ENCODE results near the gene NR1D2. TPM values are rescaled to one million over a fixed set of nuclear protein-coding genes. Genes with fewer than 3 reads are reported as not detected.

The NR1D2 gene
- total RNA-seq, 1 experiment from 2014 or later, result 24.0 TPM

DNA sequence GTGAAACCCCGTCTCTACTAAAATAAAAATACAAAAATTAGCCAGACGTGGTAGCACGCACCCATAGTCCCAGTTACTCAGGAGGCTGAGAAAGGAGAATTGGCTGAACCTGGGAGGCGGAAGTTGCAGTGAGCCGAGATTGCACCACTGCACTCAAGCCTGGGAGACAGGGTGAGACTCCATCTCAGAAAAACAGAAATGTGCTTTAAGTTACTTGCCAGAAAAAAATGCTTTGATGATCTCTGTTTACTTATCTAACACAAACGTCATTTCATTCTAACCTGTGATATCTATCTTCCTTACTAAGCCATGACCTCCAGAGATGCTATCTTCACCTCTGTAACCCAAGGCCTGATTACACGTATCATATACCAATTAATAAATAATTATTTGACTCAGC is 35.7 kb upstream of the NR1D2 start:
- H3K4me3 Mint-ChIP-seq, result no peak overlapping the region
- H2BK20ac ChIP-seq (ENCODE audit: low read depth, low read length, poor library complexity, severe bottlenecking), result no peak overlapping the region
- H3K27me3 ChIP-seq (ENCODE audit: insufficient read depth, low read length), result no peaks in the 10 kb centered on the region
- H2BK5ac ChIP-seq (ENCODE audit: insufficient read length, low read length), result no peak overlapping the region
- H2AFZ ChIP-seq (ENCODE audit: low read length), result no peak overlapping the region
- H3K23ac ChIP-seq (ENCODE audit: insufficient read length, low read depth, low read length), result no peak overlapping the region
- H2BK120ac ChIP-seq (ENCODE audit: low read depth, low read length, poor library complexity, severe bottlenecking), result no peak overlapping the region
- H4K91ac ChIP-seq (ENCODE audit: insufficient read length, low read depth, low read length), result no peak overlapping the region
- H3K9me3 ChIP-seq (ENCODE audit: control insufficient read depth, low read depth, low read length), result no peaks in the 10 kb centered on the region
- H3K27ac ChIP-seq (ENCODE audit: insufficient read length, low read depth, low read length), result no peak overlapping the region
- H3K4me2 ChIP-seq (ENCODE audit: insufficient read depth, insufficient read length, low read length), result no peak overlapping the region
- H3K4me1 ChIP-seq (ENCODE audit: insufficient read depth, low read length), result no peaks in the 10 kb centered on the region
- peaks cover 18 to 44% (median 41%) of the 10 kb centered on the region in 3 experiments for H3K36me3 Mint-ChIP-seq (ENCODE audit: insufficient read depth in 1 of 3, low read depth in 3 of 3)
- no peak for DNase-seq
- no peak overlapping the region for H3K27ac Mint-ChIP-seq
- H3K4me1 Mint-ChIP-seq, result peaks cover 0 to 6% of the 10 kb centered on the region in 2 experiments; a peak in 1 of 4 replicates
- H3K79me1 ChIP-seq (ENCODE audit: insufficient read depth, low read depth, low read length, poor library complexity, severe bottlenecking), result no peaks in the 10 kb centered on the region
- H3K9ac ChIP-seq (ENCODE audit: extremely low read depth, insufficient read length, low read length), result no peak overlapping the region
- H4K20me1 ChIP-seq (ENCODE audit: control insufficient read depth, insufficient read depth, insufficient read length), result no peaks in the 10 kb centered on the region
- H3K23me2 ChIP-seq (ENCODE audit: insufficient read length, low read depth, low read length, poor library complexity, severe bottlenecking), result no peaks in the 10 kb centered on the region
- no peak overlapping the region for H3T11ph ChIP-seq (ENCODE audit: low read length)
- no CpG with 5 or more reads among the region's 7 CpGs for WGBS (ENCODE audit: extremely low coverage, insufficient read length, low lambda C conversion rate)
- no peak overlapping the region for H3K18ac ChIP-seq (ENCODE audit: insufficient read length, low read depth, low read length)
- 0 out of 5 replicates have a peak, but pooled peaks cover 0 to under 1% of the 10 kb centered on the region in 2 experiments for H3K9me3 Mint-ChIP-seq
- H3K4ac ChIP-seq (ENCODE audit: low read depth, low read length), result no peak overlapping the region
- H3K27me3 Mint-ChIP-seq (ENCODE audit: low read depth), result no peaks in the 10 kb centered on the region
- TF ChIP-seq CTCF (conservative IDR thresholded peaks at IDR 0.05), result no peak
- no peak overlapping the region for H2BK12ac ChIP-seq (ENCODE audit: insufficient read length, low read depth, low read length)
- H2AK5ac ChIP-seq (ENCODE audit: insufficient read length, low read length), result no peak overlapping the region
- no peak overlapping the region for H3K56ac ChIP-seq (ENCODE audit: insufficient read length, low read depth, low read length)
- H4K8ac ChIP-seq (replicated peaks; ENCODE audit: insufficient read length, low read depth, low read length), result no peak overlapping the region
- no peak overlapping the region for H4K5ac ChIP-seq (ENCODE audit: insufficient read length, low read depth, low read length)
- H3K14ac ChIP-seq (ENCODE audit: insufficient read depth, low read length), result no peak overlapping the region
- H3K79me2 ChIP-seq (ENCODE audit: insufficient read depth, low read length), result peaks cover 2% of the 10 kb centered on the region; the same call in 1 of the 2 replicates
- H2BK15ac ChIP-seq (ENCODE audit: low read depth, low read length), result no peak overlapping the region
